SH-SY5Y (cell line): ENCODE measurements around the gene CGB3.

Experiments
- GATA2 ChIP-seq: IDR thresholded peaks from 2 replicates; pipeline ENCODE4 v1.6.1; 2011; ENCODE audit warnings: mild to moderate bottlenecking, low read depth, low read length
- GATA3 ChIP-seq: IDR thresholded peaks from 2 replicates; pipeline ENCODE4 v1.6.1; 2011; ENCODE audit warnings: low read depth, mild to moderate bottlenecking, low read length, moderate library complexity

CGB3 gene

GRCh38 chr19:49014870-49015255, 9.3 kb downstream of the CGB3 start:
- TF ChIP-seq GATA2 = no peak
- TF ChIP-seq GATA3 = no peak

GRCh38 chr19:49014123-49014869, 9.8 kb downstream of the CGB3 start:
- TF ChIP-seq GATA2 (no peak), GATA3 (no peak)

- no peak for TF ChIP-seq GATA3
- no peak for TF ChIP-seq GATA2
These were observed 12.9 kb downstream of the CGB3 start for GRCh38 chr19:49011194-49011593.

- TF ChIP-seq GATA3 (no peak), GATA2 (no peak)
These were observed 13.7 kb downstream of the CGB3 start for GRCh38 chr19:49010453-49010852.

GRCh38 chr19:49009828-49010227, 14.3 kb downstream of the CGB3 start:
- TF ChIP-seq GATA2 (no peak), GATA3 (no peak)

GRCh38 chr19:49006905-49007304, 17.2 kb downstream of the CGB3 start:
- TF ChIP-seq GATA3 (no peak), GATA2 (no peak)

- TF ChIP-seq GATA3 (no peak), GATA2 (no peak)
These were observed 19.0 kb downstream of the CGB3 start for GRCh38 chr19:49004964-49005614.

- TF ChIP-seq GATA3 (no peak), GATA2 (no peak)
These were observed 20.0 kb downstream of the CGB3 start for GRCh38 chr19:49004133-49004532.

GRCh38 chr19:48999481-49000325, 24.4 kb downstream of the CGB3 start:
- TF ChIP-seq GATA3 (no peak), GATA2 (no peak)

- no peak for TF ChIP-seq GATA2
- TF ChIP-seq GATA3 = no peak
These were observed 26.2 kb downstream of the CGB3 start for GRCh38 chr19:48997972-48998371.

- TF ChIP-seq GATA3 = no peak
- no peak for TF ChIP-seq GATA2
These were observed 30.1 kb downstream of the CGB3 start for GRCh38 chr19:48994035-48994386.

GRCh38 chr19:48993175-48994034, 30.7 kb downstream of the CGB3 start, which contains the start of the genes GYS1 and RUVBL2:
Gene GYS1 (minus strand): TSS chr19:48993309. CDS start chr19:48993112, 197 bp downstream.
Gene RUVBL2 (plus strand): TSS chr19:48993887. CDS start chr19:48993912, 25 bp downstream.
- TF ChIP-seq GATA2 = no peak
- TF ChIP-seq GATA3 = no peak

GRCh38 chr19:48992581-48993174, 31.5 kb downstream of the CGB3 start:
- TF ChIP-seq GATA2 (no peak), GATA3 (no peak)
